Omental fat pad (tissue), 4 donors: ENCODE data around the gene TMEM80. TPM values are rescaled to one million over a fixed set of nuclear protein-coding genes. Genes with fewer than 3 reads are reported as not detected.
A peak's percentile ranks its signal among the peaks of the same experiment; 100 is the strongest.

Experiments used
- ATAC-seq: fragments of 150-250 bp; one replicate; pipeline ENCODE4 v1.9.1; 2016; ENCODE audit warnings: mild to moderate bottlenecking, moderate library complexity; ENCODE audit not compliant: low FRiP score
- DNase-seq: peaks from one replicate; pipeline ENCODE4 v3.0.0-alpha.2; 2019; ENCODE audit warnings: low spot score
- total RNA-seq, 4 donors: library from RNA; depleted of rRNA; stranded (reverse); fragments of >200 nt; gene quantifications; one replicate each; pipeline ENCODE4 v1.1.0, GENCODE V29; 2016
- TF ChIP-seq, protein P1 (sequence below), 3 donors: fragments of 450-650 bp; IDR thresholded peaks; one replicate each; pipeline ENCODE4 v1.5.1; 2016 to 2017; ENCODE audit warnings: antibody characterized with exemption in 3 of 3, mild to moderate bottlenecking in 3 of 3, moderate library complexity in 2 of 3

The TMEM80 gene
- total RNA-seq, 4 donors from 2014 or later = 16.9 to 31.5 (median 21.1) TPM

DNA sequence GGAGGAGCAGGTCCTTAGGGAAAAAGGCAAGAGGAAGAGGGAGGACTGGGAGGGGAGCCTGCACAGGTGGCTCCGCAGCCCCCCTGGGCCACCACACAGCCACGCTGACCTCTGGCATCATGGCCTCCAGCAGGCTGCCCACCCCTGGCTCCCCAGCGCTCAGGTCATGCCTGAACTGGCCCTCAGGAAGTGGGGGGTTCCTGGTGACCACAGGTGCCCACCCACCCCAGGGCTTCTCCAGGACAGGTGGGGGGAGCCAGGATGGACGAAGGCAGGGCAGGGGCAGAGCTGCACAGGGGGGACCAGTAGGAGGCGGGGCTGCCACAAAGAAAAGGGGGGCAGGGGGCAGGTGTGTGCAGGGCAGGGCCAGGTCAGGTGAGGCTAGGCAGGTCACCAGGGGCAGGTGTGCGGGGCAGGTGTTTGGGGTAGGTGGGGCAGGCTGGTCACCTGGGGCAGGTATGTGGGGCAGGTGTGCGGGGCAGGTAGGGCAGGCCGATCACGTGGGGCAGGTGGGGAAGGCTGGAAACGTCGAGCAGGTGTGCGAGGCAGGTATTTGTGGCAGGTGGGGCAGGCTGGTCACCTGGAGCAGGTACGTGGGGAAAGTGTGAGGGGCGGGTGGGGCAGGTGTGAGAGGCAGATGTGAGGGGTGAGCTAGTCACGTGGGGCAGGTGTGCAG lies 1.6 kb upstream of the TMEM80 start:
- DNase-seq = no peak
- TF ChIP-seq, protein P1, sequence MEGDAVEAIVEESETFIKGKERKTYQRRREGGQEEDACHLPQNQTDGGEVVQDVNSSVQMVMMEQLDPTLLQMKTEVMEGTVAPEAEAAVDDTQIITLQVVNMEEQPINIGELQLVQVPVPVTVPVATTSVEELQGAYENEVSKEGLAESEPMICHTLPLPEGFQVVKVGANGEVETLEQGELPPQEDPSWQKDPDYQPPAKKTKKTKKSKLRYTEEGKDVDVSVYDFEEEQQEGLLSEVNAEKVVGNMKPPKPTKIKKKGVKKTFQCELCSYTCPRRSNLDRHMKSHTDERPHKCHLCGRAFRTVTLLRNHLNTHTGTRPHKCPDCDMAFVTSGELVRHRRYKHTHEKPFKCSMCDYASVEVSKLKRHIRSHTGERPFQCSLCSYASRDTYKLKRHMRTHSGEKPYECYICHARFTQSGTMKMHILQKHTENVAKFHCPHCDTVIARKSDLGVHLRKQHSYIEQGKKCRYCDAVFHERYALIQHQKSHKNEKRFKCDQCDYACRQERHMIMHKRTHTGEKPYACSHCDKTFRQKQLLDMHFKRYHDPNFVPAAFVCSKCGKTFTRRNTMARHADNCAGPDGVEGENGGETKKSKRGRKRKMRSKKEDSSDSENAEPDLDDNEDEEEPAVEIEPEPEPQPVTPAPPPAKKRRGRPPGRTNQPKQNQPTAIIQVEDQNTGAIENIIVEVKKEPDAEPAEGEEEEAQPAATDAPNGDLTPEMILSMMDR (IDR thresholded peaks at IDR 0.05) = no peak
- no peak for ATAC-seq

DNA sequence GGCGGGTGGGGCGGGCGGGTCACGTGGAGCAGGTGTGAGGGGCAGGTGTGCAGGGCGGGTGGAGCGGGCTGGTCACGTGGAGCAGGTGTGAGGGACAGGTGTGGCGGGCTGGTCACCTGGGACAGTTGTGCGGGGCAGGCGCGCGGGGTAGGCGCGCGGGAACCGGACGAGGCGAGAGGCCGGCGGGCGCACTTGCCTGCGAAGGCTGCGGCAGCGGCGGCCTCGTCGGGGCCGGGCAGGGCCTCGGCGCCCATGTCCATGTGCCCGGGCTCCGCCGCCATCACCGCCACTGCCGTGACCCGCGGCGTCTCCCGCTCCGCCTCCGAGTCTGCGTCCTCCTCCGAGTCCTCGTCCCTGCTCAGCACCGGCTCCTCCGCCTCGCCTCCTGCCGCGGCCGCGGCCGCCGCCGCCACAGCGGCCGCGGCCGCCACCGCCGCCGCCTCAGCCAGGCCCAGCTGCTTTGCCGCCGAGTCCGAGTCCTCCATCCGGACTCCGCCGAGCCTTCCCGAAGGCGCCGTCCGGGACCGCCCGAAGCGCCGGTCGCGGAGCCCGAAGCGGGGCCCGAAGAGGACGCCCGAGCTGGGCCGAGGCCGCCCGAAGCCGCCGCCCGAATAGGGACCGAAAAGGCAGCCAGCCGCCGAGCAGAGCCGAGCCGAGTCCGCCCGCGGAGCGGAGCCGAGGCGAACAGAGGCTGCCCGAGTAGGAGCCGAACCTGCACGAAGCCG lies 891 bp upstream of the TMEM80 start, which contains the start of gene DEAF1:
Gene DEAF1 (minus strand): TSS at position 660 of the 725 bp plus-strand sequence. CDS start 175 bp downstream, at position 485.
- TF ChIP-seq, protein P1 (IDR thresholded peaks at IDR 0.05) = no peak
- ATAC-seq = peak; percentile 94

DNA sequence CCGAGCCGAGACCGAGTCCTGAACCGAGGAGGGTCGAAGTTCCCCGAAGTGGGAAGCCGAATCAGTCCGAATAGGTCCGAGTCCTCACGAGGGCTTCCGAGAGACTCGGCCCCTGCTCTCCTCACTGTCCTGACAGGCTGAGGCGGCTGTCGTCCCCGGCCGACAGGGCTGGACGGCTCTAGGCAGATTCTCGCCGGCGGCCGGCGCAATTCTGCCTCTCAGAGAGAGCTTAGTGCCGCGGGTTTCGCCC lies 403 bp upstream of the TMEM80 start:
- no peak for ATAC-seq

More for the DNA sequence above, 891 bp upstream of the TMEM80 start, which contains the start of gene DEAF1:
- DNase-seq = peak; percentile 91

DNA sequence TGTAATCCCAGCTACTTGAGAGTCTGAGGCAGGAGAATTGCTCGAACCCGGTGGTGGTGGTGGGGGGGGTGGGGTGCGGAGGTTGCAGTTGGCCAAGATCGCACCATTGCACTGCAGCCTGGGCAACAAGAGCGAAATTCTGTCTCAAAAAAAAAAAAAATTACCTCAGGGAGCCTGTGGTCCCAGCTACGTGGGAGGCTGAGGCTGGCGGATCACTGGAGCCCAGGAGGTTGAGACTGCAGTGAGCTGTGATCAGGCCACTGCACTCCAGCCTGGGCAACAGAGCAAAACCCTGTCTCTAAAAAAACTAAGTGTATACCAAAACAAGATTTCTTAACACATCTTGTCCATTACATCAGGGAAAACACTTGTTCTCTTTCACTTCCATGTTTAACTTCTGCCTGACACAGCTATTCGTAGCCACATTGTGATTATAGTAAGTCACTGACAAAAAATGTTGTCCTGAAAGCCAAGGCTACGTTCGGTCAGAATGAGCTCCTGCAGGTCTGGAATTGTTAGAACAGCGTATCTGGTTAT lies 1.4 kb downstream of the TMEM80 start:
- ATAC-seq (no peak), DNase-seq (no peak)

More for the DNA sequence above, 403 bp upstream of the TMEM80 start:
- TF ChIP-seq, protein P1 (IDR thresholded peaks at IDR 0.05) = no peak
- DNase-seq = no peak

DNA sequence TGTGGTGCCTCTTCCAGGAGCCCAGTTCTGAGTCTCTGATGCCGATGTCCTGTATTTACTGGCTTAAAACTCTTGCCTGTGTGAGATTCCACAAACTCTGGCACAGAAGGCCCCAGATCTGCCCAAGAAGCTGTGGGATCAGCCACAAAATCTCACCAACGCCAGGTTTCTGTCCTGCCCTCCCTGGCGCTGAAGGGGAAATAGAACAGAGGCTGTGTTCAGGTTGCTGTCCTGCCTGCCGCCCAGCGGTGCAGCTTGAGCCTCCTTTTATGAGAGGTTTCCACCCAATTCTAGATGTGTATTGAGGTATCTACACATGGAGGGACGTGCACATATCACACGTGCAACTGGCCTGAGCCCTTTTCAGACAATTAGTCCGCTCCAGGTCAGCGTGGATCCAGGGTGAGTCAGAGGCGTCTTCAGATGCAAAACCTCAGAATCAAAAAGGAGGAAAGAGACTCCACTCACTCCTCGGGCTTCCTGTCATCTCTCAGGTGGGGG lies 2.2 kb downstream of the TMEM80 start:
- ATAC-seq = no peak
- TF ChIP-seq, protein P1 (IDR thresholded peaks at IDR 0.05) = no peak
- no peak for DNase-seq

More for the DNA sequence above, 1.4 kb downstream of the TMEM80 start:
- TF ChIP-seq, protein P1 (IDR thresholded peaks at IDR 0.05) = no peak

DNA sequence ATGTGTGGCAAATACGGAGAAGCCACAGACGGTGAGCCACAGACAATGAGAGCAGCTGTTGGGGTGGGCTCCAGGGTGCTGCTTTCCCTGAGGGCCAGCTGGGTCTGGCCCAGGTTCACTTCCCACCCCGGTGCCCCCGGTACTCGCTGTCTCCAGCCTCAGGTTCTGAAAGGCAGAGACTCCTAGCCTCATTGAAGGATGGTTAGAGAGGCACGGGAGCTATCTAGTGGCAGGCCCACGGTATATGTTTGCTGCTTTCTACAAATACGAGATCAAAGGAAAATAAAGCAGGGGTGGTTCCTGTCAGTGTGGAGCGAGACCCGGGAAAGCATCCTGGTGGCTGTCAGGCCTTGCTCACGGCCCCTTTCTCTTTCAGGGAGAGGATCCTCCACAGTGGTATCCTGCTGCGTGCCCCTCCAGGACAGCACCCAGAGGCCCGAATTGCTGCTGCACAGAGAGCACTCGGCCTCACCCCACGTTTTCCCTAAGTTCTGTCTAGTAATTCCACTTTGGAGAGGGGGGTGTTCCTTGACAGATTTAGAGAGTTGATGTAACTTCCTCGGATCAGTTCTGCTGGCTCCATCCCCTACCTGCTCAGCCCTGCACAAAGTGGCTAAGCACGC lies 3.0 kb downstream of the TMEM80 start:
- DNase-seq = no peak
- no peak for ATAC-seq
- TF ChIP-seq, protein P1 (IDR thresholded peaks at IDR 0.05) = no peak
